Activated CD8-positive, alpha-beta memory T cell treated with anti-CD3 and anti-CD28 coated beads, Interleukin-2, amount 50 U/mL, for 24 hours (primary cell): ENCODE data around the gene STAP2.

Experiments
- DNase-seq: peaks from one replicate; pipeline ENCODE4 v3.0.0-alpha.2; 2020; ENCODE audit errors: extremely low read depth

STAP2 gene, protein sequence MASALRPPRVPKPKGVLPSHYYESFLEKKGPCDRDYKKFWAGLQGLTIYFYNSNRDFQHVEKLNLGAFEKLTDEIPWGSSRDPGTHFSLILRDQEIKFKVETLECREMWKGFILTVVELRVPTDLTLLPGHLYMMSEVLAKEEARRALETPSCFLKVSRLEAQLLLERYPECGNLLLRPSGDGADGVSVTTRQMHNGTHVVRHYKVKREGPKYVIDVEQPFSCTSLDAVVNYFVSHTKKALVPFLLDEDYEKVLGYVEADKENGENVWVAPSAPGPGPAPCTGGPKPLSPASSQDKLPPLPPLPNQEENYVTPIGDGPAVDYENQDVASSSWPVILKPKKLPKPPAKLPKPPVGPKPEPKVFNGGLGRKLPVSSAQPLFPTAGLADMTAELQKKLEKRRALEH

GRCh38 chr19:4338441-4339355 lies at the start of gene STAP2:
Gene STAP2 (minus strand): TSS chr19:4338827. CDS start chr19:4338753, 74 bp downstream.
- DNase-seq: no peak

DNA sequence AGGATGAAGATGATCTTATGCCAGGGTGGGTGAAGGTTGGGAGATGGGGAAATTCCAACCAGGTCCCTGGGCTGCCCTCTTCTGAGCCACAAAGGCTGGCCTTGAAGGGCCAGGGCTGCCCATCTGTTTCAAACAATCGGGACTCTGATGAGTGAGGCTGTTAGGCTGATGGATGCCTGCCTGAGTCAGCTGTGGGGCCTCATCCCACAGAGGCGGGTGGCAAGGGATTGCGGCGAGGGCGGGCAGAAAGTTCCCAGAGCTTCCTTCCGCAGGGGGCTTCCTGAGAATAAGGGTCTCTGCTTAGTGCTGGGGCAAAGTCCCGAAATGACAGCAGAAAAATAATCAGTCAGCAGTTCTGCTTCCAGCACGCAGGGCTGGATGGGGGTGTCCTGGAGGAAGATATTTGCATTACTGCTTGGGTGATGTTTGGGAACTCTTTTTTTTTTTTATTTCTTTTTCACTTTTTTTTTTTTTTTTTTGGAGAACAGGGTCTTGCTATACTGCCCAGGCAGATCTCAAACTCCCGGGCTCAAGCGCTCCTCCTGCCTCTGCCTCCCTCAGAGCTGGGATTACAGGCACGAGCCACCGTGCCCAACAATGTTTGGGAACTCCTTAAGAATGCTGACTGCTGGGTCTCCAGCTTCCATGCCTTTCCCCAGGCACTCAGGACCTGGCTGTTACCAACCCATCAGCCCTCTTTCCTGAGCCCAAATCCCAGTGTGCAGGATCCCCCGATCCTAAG lies 47.6 kb upstream of the STAP2 start:
- DNase-seq: no peak

DNA sequence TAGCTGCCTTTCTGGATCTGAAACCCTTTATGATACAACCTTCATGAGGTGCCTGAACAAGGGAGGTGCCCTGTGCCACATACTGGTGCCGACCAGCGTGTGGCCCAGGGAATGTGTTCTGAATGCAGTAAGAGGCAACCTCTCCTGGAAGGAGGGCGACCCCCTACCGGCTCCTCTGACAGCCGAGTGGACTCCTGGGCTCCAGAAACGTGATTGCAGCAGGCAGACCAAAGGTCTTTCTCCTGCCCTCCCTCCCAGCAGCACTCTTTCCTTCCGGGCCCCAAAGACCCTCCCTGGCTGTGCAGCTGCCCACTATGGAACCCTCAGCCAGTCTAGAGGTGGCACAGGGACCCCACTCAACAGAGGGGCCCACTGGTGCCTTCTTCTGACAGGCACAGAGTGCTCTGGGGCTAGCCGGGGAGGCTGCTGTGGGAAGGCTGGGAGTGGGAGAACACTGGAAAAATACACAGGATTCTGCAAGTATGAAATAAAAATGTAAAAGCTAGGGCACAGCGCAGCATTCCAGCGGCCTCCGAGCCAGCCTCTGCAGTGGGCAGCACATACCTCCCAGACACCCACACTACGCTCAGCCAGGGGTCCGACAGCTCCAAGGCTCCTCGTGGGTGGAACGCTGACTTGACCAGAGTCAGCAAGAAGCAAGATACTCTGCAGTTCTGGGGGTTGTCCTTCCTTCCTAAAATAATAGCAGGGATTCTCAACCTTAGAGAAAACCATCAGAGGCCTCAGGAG lies 46.8 kb upstream of the STAP2 start:
- no peak for DNase-seq

DNA sequence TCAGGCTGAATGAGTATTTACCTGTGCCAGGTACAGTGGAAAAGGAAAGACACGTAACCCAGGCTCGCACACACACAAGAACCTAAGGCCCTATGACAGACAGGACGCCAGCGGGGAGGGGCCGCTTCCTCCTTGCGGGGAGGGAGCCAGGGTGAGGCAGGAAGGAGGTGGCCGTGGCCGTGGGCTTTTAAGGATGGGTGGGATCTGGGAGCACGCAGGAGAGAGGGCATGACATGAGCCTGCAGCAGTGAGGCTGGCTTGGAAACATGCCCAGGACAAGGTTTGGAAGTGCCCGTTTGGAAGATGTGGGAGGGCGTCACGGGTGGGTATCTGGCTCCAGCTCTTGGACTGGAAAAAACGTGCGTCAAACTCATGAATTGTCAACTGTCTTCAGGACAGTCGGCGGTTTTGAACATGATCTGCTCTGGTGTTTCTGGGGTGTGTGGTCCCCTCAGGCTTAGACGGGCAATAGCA lies 41.7 kb upstream of the STAP2 start:
- DNase-seq: no peak

GRCh38 chr19:4379383-4380253 lies 41.0 kb upstream of the STAP2 start:
- DNase-seq: no peak

- DNase-seq: no peak
These were observed 40.3 kb upstream of the STAP2 start for GRCh38 chr19:4378886-4379285.

GRCh38 chr19:4376991-4377781 lies 38.6 kb upstream of the STAP2 start:
- no peak for DNase-seq

- no peak for DNase-seq
These were observed 38.0 kb upstream of the STAP2 start for GRCh38 chr19:4376671-4376990.

- no peak for DNase-seq
These were observed 37.5 kb upstream of the STAP2 start for GRCh38 chr19:4376028-4376670.

- no peak for DNase-seq
These were observed 36.8 kb upstream of the STAP2 start for GRCh38 chr19:4375164-4376027.

DNA sequence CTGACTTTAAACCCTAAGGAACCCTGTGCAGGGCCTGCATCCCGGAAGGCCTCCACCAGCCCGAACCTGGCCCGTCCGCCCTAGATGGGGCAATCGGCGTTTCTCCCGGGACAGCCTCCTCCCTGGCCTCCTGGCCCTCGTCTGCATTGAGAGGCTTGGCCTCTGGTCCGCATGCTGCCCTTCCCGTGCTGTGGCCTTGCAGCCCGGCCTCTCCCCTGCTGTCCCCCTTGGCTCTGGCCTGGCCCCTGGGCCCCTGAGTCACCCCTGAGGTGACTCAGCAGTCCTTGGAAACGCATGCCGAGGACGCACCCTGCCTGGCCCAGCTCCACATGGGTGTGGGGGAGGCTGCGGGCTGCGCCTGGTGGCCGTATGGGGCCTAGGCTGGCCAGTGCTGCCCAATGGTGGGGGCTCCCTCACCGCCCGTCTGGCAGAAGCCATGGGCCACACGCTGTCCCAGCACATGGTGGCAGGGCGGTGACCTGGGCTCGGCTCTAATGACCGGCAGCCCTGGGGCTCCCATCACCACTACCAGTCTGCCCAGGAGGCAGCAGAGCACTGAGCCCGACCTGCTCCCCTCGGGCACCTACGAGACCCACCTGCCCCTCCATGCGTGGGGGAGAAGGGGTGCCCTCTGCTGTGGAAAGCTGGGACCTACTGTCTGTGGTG lies 36.0 kb upstream of the STAP2 start:
- no peak for DNase-seq

DNA sequence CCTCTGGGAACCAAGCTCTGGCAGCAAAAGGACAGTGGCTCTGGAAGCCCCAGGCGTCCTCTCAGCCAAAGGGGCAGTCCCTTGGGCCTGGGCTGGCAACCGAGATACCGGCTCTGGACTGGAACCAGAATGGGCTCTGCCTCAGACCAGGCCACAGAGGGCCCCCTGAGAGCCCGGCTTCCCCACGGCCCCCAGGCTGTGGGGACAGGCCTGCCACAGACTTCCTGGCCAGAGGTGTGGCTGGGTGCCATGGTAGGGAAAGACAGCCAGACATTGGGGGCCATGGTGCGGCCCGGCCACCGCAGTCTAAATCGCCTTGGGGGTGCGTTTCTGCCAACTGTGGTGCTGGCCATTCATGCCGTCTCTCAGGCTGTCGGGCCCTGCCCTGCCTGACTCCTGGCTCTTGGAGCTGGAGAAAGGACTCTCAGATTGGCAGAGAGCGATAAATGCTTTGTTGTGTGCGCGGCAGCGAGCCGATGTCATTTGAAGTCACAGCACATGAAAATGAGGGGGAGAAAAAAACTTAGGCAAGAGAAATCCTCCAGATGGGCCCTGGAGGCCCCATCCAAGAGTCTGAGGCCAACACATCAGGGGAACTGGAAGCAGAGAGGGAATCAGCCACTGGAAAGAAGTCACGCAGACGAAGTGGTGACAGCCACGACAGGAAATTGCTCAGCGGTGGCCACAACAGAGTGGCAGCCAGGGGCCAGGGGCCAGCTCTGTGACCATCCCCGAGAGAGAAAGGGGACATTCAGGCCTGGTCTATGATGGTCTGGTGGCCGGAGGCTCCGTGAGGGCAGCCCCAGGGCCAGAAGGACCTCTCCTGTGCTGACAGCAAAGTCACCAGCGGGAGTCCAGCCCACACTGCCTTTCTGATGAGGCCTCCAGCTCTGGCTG lies 35.2 kb upstream of the STAP2 start:
- no peak for DNase-seq

DNA sequence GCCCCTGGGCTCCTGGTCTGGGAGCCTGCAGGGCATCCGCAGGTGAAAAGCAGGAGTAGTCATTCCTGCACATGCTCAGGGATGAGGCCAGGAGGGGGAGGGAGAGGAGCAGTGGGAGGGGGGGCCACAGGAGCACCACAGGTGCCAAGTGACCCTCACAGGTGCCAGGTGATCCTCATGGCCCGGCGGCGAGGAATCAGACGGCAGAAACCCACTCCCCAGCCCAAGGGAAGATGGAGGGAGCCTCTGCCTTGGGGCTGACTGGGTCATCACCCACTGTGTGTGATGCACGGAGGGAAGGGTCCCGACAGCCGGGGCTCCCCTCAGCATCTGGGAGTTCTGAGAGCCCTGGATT lies 34.4 kb upstream of the STAP2 start:
- no peak for DNase-seq

DNA sequence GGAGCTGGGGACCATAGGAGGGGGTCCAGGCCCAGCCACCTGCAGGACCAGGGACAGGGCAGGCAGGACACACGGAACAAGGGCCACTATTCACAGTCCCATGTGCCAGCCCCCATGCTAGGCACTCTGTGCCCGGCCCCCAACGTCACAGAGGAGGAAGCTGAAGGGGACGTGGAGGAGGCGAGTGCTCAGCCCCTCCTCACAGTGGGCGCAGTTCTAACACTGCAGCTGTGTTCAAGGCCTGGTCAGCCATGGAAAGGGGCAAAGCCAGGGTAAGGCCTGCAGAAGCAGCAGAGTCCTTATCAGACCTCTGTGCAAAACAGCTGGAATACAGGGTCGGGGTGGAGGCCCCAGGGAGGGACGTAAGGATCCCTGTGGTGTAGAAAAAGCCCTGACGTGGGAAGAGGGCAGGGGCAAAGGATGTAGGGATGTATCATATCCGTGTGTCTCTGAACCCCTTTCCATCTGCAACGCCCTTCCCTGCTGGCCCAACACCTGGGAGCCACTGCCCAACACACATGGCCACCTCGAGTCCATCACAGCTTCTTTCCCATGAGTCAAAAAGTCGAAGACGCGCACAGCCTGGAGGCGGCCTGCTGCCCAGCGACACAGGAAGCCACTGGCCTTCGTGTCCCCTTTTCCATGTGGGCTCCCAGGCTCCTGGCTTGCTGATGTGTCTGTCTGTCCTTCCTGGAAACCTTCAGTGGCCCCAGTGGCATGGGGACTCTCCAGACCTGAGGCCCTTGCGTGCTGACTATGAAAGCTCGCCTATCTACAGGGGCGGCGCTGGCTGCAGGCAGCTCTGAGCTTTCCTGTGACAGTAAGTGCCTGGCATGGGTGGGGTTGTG lies 33.8 kb upstream of the STAP2 start:
- no peak for DNase-seq

DNA sequence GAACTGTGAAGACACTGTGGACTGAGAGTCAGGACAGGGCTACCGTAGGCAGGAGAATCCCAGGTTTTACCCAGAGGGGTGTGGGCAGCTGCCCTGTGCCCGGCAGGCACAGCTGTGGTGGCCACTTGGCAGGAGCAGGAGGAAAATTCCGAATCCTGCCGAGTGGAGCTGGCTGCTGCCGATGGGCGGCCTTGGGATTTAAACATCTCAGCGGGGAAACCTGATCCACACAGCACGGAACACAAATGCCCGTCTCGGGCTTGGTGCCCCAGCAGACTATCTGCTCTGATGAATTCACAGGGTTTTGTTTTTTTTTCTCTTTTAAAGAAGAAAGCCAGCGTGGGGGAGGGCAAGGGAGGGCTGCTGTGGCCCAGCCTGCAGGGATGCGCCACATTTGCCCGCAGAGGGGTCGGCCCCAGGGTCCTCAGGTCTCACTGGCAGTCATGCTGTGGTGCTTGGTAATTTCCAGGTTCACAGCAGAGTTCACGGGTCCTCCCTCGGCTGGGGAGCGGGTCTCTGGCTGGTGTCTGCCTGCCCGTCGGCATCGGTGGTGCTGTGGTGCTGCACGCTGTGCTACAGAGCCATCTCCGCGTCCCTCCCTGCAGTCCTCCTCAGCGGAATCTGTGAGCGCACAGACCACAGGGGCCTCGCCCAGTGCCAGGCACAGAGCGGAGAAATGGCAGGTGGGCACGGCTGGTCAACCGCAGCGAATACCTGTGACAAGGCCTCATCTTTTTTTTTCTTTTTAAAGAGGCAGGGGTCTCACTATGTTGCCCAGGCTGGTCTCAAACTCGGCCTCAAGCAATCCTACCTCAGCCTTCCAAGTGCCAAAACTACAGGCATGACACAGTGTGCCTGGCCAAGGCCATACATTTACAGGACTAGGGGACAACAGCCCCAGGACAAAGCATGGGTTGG lies 32.9 kb upstream of the STAP2 start:
- DNase-seq: no peak
